A673 (cell line): ENCODE data around the gene ACKR3.

ENCODE experiments used
- EZH2 ChIP-seq: fragments of 200-600 bp; sonication (generic); IDR thresholded peaks from 2 replicates; pipeline ENCODE4 v1.6.1; 2017; ENCODE audit warnings: borderline replicate concordance, low read depth, mild to moderate bottlenecking, mixed read lengths, antibody characterized with exemption, low read length; ENCODE audit not compliant: poor library complexity, severe bottlenecking
- TF ChIP-seq, protein P1 (sequence below): fragments of 300-800, 200-600 bp; sonication (generic); conservative IDR thresholded peaks from 2 replicates; pipeline ENCODE4 v1.5.1; 2017; ENCODE audit warnings: low read depth, mild to moderate bottlenecking, antibody characterized with exemption, low read length, moderate library complexity, mixed read lengths

DNA sequence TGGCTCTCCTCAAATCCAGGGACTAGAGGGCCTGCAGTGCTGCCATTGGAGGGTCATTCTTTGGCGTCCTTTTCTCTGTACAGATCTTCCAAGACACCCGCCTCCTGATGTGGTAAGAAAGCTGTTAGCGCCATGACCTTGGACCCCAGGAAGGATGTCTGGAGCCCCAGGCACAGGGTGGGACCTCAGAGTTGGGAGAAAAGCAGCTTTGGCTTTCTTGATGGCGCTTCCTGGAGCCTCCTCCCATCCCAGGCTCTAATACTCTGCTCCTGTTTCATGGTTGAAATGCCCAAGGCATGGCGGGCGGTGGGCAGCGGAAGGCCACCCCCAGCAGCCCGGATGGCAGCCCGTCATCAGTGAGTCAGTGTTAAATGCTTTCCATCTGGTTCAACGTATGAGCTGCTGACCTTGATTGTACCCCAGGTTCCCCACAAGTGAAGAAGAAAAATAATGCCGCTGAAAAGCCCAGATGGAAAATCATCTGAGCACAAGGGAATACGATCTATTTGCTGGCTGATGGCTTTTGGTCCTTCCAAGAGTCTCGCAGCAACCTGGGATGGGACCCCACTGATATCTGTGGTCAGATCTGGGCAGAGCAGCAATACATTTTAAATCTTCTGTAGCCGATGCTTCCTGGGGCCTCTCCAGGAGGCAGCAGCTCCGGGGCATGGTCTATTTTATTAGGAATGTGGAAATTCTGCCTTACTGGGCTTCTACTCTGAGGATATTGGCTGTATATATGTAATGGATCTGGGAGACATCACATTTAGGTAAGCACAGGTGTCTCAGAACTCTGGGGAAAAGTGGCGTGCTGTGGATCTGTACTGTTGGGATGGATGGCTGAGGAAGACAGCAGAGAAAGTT is 15.1 kb downstream of the ACKR3 start:
- no peak for TF ChIP-seq EZH2
- TF ChIP-seq, protein P1, sequence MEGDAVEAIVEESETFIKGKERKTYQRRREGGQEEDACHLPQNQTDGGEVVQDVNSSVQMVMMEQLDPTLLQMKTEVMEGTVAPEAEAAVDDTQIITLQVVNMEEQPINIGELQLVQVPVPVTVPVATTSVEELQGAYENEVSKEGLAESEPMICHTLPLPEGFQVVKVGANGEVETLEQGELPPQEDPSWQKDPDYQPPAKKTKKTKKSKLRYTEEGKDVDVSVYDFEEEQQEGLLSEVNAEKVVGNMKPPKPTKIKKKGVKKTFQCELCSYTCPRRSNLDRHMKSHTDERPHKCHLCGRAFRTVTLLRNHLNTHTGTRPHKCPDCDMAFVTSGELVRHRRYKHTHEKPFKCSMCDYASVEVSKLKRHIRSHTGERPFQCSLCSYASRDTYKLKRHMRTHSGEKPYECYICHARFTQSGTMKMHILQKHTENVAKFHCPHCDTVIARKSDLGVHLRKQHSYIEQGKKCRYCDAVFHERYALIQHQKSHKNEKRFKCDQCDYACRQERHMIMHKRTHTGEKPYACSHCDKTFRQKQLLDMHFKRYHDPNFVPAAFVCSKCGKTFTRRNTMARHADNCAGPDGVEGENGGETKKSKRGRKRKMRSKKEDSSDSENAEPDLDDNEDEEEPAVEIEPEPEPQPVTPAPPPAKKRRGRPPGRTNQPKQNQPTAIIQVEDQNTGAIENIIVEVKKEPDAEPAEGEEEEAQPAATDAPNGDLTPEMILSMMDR: no peak
